ENCODE measurements around the gene CEP131.

Gene CEP131

GRCh38 chr17:81222620-81222905 is 202 bp downstream of the CEP131 start:
- Histone ChIP-seq H3K4me1 (peaks cover 4% of the 10 kb centered on the region), H3K4me2 (ENCODE audit: low read length) (peak overlapping the region; percentile 95), H3K79me2 (peaks cover 11% of the 10 kb centered on the region), H3K36me3 (ENCODE audit: control insufficient read depth, insufficient read depth, low read length) (no peaks in the 10 kb centered on the region), H3K4me3 (ENCODE audit: low read depth, low read length) (peak overlapping the region; percentile 80), H3K9me3 (ENCODE audit: control insufficient read depth, low read length) (no peaks in the 10 kb centered on the region), H2AFZ (peak overlapping the region; percentile 80), H3K9ac (peak overlapping the region; percentile 53), H3K27ac (no peak overlapping the region), H3K27me3 (ENCODE audit: control insufficient read depth, insufficient read depth, low read length) (no peaks in the 10 kb centered on the region)
- TF ChIP-seq CTCF (IDR thresholded peaks at IDR 0.05) = no peak

GRCh38 chr17:81221842-81222619 is 734 bp downstream of the CEP131 start:
- no peaks in the 10 kb centered on the region for H3K9me3 ChIP-seq (ENCODE audit: control insufficient read depth, low read length)
- peak overlapping the region; percentile 53 for H3K9ac ChIP-seq

GRCh38 chr17:81221371-81221841 is 1.4 kb downstream of the CEP131 start:
- H3K36me3 ChIP-seq (ENCODE audit: control insufficient read depth, insufficient read depth, low read length) = no peaks in the 10 kb centered on the region
- H3K9me3 ChIP-seq (ENCODE audit: control insufficient read depth, low read length) = no peaks in the 10 kb centered on the region
- no peak for TF ChIP-seq CTCF (IDR thresholded peaks at IDR 0.05)
- peaks cover 4% of the 10 kb centered on the region for H3K4me1 ChIP-seq
- no peak overlapping the region for H3K27ac ChIP-seq
- H3K27me3 ChIP-seq (ENCODE audit: control insufficient read depth, insufficient read depth, low read length) = no peaks in the 10 kb centered on the region
- H3K9ac ChIP-seq = no peak overlapping the region
- H2AFZ ChIP-seq = peak overlapping the region; percentile 80
- H3K4me2 ChIP-seq (ENCODE audit: low read length) = peak overlapping the region; percentile 95
- peaks cover 11% of the 10 kb centered on the region for H3K79me2 ChIP-seq
- H3K4me3 ChIP-seq (ENCODE audit: low read depth, low read length) = peak overlapping the region; percentile 80

More at GRCh38 chr17:81221842-81222619, 734 bp downstream of the CEP131 start:
- Histone ChIP-seq H3K4me1 (peaks cover 4% of the 10 kb centered on the region), H3K79me2 (peaks cover 11% of the 10 kb centered on the region), H3K27ac (no peak overlapping the region), H2AFZ (peak overlapping the region; percentile 80), H3K4me3 (ENCODE audit: low read depth, low read length) (peak overlapping the region; percentile 80), H3K4me2 (ENCODE audit: low read length) (peak overlapping the region; percentile 95), H3K36me3 (ENCODE audit: control insufficient read depth, insufficient read depth, low read length) (no peaks in the 10 kb centered on the region), H3K27me3 (ENCODE audit: control insufficient read depth, insufficient read depth, low read length) (no peaks in the 10 kb centered on the region)
- no peak for TF ChIP-seq CTCF (IDR thresholded peaks at IDR 0.05)

GRCh38 chr17:81219476-81220180 is 3.1 kb downstream of the CEP131 start:
- H3K79me2 ChIP-seq = peaks cover 11% of the 10 kb centered on the region
- no peak overlapping the region for H3K4me3 ChIP-seq (ENCODE audit: low read depth, low read length)
- H3K36me3 ChIP-seq (ENCODE audit: control insufficient read depth, insufficient read depth, low read length) = no peaks in the 10 kb centered on the region
- H3K27me3 ChIP-seq (ENCODE audit: control insufficient read depth, insufficient read depth, low read length) = no peaks in the 10 kb centered on the region
- peaks cover 4% of the 10 kb centered on the region for H3K4me1 ChIP-seq
- H3K9me3 ChIP-seq (ENCODE audit: control insufficient read depth, low read length) = no peaks in the 10 kb centered on the region
- no peak for TF ChIP-seq CTCF (IDR thresholded peaks at IDR 0.05)
- H3K4me2 ChIP-seq (ENCODE audit: low read length) = no peak overlapping the region
- H2AFZ ChIP-seq = no peak overlapping the region
- no peak overlapping the region for H3K27ac ChIP-seq
- H3K9ac ChIP-seq = no peak overlapping the region

All from parathyroid adenoma (tissue), 2 donors.